Peyer's patch (tissue), 4 donors: Measurements from ENCODE around the gene RFPL1. TPM values are rescaled to one million over a fixed set of nuclear protein-coding genes. Genes with fewer than 3 reads are reported as not detected.

Experiments used
- DNase-seq, 3 donors: peaks; one replicate each; pipeline ENCODE4 v3.0.0-alpha.2; 2017 to 2019
- H3K27ac ChIP-seq, 4 donors: fragments of 200-600 bp; sonication (generic); one replicate each; pipeline ENCODE4 v1.5.1; 2016 to 2019
- H3K27me3 ChIP-seq, 2 donors: fragments of 200-600 bp; sonication (generic); one replicate each; pipeline ENCODE4 v1.5.1; 2019
- H3K36me3 ChIP-seq, 3 donors: fragments of 200-600 bp; sonication (generic); one replicate each; pipeline ENCODE4 v1.5.1; 2016 to 2019
- H3K4me1 ChIP-seq, 4 donors: fragments of 200-600 bp; sonication (generic); one replicate each; pipeline ENCODE4 v1.5.1; 2016 to 2019
- H3K4me3 ChIP-seq, 4 donors: fragments of 200-600 bp; sonication (generic); 1 replicate in 3 of 4; 2 replicates in 1 of 4; pipeline ENCODE4 v1.5.1; 2016 to 2019; ENCODE audit warnings: mild to moderate bottlenecking in 1 of 4
- H3K9me3 ChIP-seq, 4 donors: fragments of 200-600 bp; sonication (generic); one replicate each; pipeline ENCODE4 v1.5.1; 2016 to 2019; ENCODE audit warnings: mild to moderate bottlenecking in 1 of 4
- POLR2A ChIP-seq, 2 donors: fragments of 450-650 bp; IDR thresholded peaks; one replicate each; pipeline ENCODE4 v1.5.1; 2017; ENCODE audit warnings: antibody characterized with exemption in 2 of 2, mild to moderate bottlenecking in 2 of 2, moderate library complexity in 2 of 2
- total RNA-seq, 4 donors: library from RNA; depleted of rRNA; stranded (reverse); fragments of >200 nt; gene quantifications; one replicate each; pipeline ENCODE4 v1.1.0, GENCODE V29; 2016
- TF ChIP-seq, protein P1 (sequence below), 6 experiments: fragments of 450-650 bp in 4 of 6; fragments of 200-600 bp in 2 of 6; sonication (generic) in 1 of 6; IDR thresholded peaks; one replicate each; pipeline ENCODE4 v1.5.1; 2017 to 2019; ENCODE audit warnings: antibody characterized with exemption in 6 of 6, mild to moderate bottlenecking in 3 of 6, moderate library complexity in 1 of 6

RFPL1 gene
- total RNA-seq, 4 donors from 2014 or later = not detected

- Histone ChIP-seq H3K36me3 (no peaks in the 10 kb centered on the region), H3K4me1 (no peaks in the 10 kb centered on the region), H3K4me3 (no peak overlapping the region), H3K9me3 (no peaks in the 10 kb centered on the region), H3K27ac (no peak overlapping the region), H3K27me3 (no peaks in the 10 kb centered on the region)
- no peak for DNase-seq
- no peak for TF ChIP-seq POLR2A (IDR thresholded peaks at IDR 0.05)
- TF ChIP-seq, protein P1, sequence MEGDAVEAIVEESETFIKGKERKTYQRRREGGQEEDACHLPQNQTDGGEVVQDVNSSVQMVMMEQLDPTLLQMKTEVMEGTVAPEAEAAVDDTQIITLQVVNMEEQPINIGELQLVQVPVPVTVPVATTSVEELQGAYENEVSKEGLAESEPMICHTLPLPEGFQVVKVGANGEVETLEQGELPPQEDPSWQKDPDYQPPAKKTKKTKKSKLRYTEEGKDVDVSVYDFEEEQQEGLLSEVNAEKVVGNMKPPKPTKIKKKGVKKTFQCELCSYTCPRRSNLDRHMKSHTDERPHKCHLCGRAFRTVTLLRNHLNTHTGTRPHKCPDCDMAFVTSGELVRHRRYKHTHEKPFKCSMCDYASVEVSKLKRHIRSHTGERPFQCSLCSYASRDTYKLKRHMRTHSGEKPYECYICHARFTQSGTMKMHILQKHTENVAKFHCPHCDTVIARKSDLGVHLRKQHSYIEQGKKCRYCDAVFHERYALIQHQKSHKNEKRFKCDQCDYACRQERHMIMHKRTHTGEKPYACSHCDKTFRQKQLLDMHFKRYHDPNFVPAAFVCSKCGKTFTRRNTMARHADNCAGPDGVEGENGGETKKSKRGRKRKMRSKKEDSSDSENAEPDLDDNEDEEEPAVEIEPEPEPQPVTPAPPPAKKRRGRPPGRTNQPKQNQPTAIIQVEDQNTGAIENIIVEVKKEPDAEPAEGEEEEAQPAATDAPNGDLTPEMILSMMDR (IDR thresholded peaks at IDR 0.05) = no peak
These were observed 2.9 kb upstream of the RFPL1 start for GRCh38 chr22:29435236-29436136.

DNA sequence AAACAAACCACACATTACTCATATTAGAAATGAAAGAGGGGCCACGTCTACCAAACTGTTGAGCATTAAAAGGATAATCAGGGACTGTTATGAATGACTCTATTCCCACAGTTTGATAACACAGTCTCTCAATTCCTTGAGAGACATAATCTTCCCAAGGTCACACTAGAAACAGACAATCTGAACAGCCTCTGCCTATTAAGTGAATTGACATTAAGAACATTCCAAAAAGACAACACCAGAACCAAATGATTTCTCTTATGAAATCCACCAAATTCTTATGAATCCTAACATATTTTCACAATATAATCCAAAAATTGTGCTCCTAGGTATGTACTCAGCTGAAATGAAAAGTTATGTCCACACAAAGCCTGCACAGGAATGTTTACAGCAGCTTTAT, 4.6 kb downstream of the RFPL1 start:
- Histone ChIP-seq H3K27ac (no peak overlapping the region), H3K36me3 (no peaks in the 10 kb centered on the region), H3K4me3 (no peak overlapping the region), H3K9me3 (no peaks in the 10 kb centered on the region), H3K27me3 (no peaks in the 10 kb centered on the region), H3K4me1 (no peaks in the 10 kb centered on the region)
- no peak for DNase-seq
- TF ChIP-seq, protein P1 (IDR thresholded peaks at IDR 0.05) = no peak
- TF ChIP-seq POLR2A (IDR thresholded peaks at IDR 0.05) = no peak

DNA sequence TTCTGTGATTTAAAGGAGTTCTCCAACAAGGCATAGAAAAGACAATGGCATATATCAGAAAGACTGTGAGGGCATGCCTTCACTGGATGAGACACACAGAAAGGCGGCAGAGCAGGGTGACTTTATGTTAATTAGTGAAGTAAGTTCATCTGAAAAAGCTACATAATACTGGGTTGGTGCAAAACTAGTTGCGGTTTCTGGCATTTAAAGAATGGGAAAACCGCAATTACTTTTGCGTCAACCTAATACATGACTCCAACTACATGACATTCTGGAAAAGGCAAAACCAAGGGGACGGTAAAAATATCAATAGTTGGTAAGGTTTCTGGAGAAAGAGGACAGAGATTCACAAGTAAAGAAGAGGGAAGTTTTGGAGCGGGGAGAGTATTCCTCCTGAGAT, 5.1 kb downstream of the RFPL1 start:
- no peaks in the 10 kb centered on the region for H3K27me3 ChIP-seq
- H3K27ac ChIP-seq = no peak overlapping the region
- no peak for DNase-seq
- no peaks in the 10 kb centered on the region for H3K4me1 ChIP-seq
- no peaks in the 10 kb centered on the region for H3K36me3 ChIP-seq
- TF ChIP-seq POLR2A (IDR thresholded peaks at IDR 0.05) = no peak
- TF ChIP-seq, protein P1 (IDR thresholded peaks at IDR 0.05) = no peak
- no peaks in the 10 kb centered on the region for H3K9me3 ChIP-seq
- H3K4me3 ChIP-seq = no peak overlapping the region

- no peak for DNase-seq
These were observed 5.7 kb downstream of the RFPL1 start for GRCh38 chr22:29443861-29444792.

GRCh38 chr22:29445508-29445907, 7.1 kb downstream of the RFPL1 start:
- H3K27ac ChIP-seq = no peak overlapping the region
- H3K9me3 ChIP-seq = no peaks in the 10 kb centered on the region
- H3K36me3 ChIP-seq = no peaks in the 10 kb centered on the region
- no peak for DNase-seq
- no peaks in the 10 kb centered on the region for H3K27me3 ChIP-seq
- H3K4me3 ChIP-seq = no peak overlapping the region
- no peaks in the 10 kb centered on the region for H3K4me1 ChIP-seq
- TF ChIP-seq POLR2A (IDR thresholded peaks at IDR 0.05) = no peak
- TF ChIP-seq, protein P1 (IDR thresholded peaks at IDR 0.05) = no peak

More at GRCh38 chr22:29443861-29444792, 5.7 kb downstream of the RFPL1 start:
- TF ChIP-seq, protein P1 (IDR thresholded peaks at IDR 0.05) = no peak
- no peak for TF ChIP-seq POLR2A (IDR thresholded peaks at IDR 0.05)
- H3K4me1 ChIP-seq = no peaks in the 10 kb centered on the region
- H3K4me3 ChIP-seq = no peak overlapping the region
- H3K27ac ChIP-seq = no peak overlapping the region
- H3K9me3 ChIP-seq = no peaks in the 10 kb centered on the region
- H3K36me3 ChIP-seq = no peaks in the 10 kb centered on the region
- no peaks in the 10 kb centered on the region for H3K27me3 ChIP-seq
